ENCODE data around the gene SF3B2.
"Not testable (repeated sequence)": the region's sequence is repeated elsewhere in the genome, so short reads cannot be mapped to it uniquely, and the experiment has no call there.

Gene SF3B2

DNA sequence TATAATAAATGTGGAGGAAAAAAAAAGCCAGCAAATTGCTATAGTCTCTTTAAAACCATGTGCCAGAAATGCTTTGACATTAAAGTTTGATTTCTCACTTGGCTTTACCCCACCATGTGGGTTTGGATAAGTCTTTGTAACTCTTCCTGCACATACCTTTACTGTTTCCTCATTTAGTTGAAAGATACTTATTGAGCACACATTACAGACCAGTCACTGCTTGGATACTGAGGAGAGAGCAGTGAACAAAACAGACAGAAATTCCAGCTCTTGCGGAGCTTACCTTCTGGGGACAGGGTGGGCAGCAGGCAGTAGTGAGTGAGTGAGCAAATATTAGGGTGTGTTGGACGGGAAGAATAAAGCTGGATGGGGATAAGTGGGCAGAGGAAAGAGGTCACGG lies 31.6 kb downstream of the SF3B2 start:
- Mint-ChIP-seq H3K4me3 (no peak overlapping the region), H3K9me3 (no peaks in the 10 kb centered on the region), H3K27me3 (no peaks in the 10 kb centered on the region), H3K36me3 (peaks cover 2 to 10% of the 10 kb centered on the region in 2 donors), H3K4me1 (peaks cover 46 to 87% of the 10 kb centered on the region in 2 donors), H3K27ac (peak overlapping the region; percentile 68)
- DNase-seq (no peak), ATAC-seq (replicated peaks) (no peak)

DNA sequence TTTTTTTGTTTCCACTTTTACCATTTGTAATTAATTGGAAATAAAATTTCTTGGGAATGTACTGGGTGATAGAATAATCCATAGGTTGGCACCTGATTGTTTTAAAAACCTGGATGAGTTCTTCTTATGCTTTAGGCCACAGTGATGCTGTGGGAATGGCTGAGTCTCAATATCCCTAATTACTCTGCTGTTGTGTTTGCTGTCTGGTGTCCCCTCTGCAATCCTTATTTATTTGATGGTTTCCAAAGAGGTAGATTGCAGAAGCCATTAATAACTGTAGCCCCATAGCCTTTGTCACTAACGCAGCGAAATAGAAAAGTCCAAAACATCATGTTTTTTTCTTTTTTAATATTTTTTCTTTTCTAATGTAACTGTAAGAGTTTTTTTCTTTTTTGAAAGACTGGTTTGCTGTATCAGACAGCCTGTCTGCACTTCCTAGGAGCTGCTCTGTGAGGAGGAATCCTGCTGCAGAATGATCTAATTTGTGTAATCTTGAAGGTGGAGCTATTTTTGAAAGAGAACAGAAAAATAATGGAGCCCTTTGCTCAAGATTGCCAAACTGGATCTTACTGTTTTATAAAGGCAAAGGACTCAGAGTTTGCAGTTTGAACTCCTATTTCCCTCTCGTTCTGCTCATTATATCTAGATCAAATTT lies 32.8 kb downstream of the SF3B2 start:
- H3K36me3 Mint-ChIP-seq: peaks cover under 1% of the 10 kb centered on the region in 2 donors
- H3K27me3 Mint-ChIP-seq: no peaks in the 10 kb centered on the region
- no peak overlapping the region for H3K27ac Mint-ChIP-seq
- DNase-seq: no peak
- H3K4me3 Mint-ChIP-seq: no peak overlapping the region
- no peaks in the 10 kb centered on the region for H3K9me3 Mint-ChIP-seq
- ATAC-seq (replicated peaks): no peak
- H3K4me1 Mint-ChIP-seq: peaks cover 34 to 76% of the 10 kb centered on the region in 2 donors

DNA sequence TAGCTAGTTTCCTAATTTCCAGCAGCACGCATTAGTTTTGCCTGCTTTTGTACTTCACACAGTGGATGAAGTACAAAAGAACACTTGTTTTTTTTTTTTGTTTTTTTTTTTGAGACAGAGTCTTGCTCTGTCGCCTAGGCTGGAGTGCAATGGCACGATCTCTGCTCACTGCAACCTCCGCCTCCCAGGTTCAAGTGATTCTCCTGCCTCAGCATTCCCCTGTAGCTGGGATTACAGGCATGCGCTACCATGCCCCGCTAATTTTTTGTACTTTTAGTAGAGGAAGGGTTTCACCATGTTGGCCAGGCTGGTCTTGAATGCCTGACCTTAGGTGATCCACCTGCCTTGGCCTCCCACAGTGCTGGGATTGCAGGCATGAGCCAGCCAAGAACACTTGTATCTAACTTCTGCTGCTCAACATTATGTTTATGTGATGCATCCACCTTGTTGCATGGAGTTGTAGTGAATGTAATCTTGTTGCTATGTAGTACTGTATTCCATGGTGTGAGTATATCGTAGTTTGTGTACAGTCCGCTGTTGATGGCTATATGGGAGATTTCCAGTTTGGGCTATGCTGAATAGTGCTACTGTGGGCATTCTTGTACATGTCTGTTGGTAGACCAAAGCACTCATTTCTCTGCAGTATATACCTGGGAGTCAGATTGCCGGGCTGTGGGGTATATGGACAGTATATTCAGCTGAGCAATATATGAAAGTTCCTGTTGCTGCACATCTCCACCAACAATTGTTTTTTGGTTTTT lies 35.2 kb downstream of the SF3B2 start:
- Mint-ChIP-seq H3K27ac (no peak overlapping the region), H3K36me3 (peaks cover 8% of the 10 kb centered on the region in 2 donors), H3K27me3 (no peaks in the 10 kb centered on the region), H3K9me3 (no peaks in the 10 kb centered on the region), H3K4me3 (no peak overlapping the region), H3K4me1 (peaks cover 22 to 52% of the 10 kb centered on the region in 2 donors)
- DNase-seq: no peak
- no peak for ATAC-seq (replicated peaks)

DNA sequence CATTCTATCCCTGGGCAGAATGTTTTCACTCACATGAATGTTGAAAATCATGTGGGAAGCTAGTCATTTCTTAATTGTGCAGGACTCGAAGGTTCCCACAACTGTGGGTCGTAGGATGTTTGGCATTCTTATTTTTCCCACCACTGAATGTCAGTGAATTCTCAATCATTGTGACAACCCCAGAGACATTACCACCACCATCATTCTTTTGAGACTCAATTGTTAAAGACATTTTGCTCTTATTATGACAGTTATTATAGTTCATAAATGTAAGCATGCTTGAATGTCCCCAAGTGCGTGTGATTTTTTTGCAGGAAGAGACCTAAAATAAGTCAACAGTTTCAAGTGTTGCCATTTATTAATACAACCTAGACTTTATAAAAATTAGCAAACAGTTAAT lies 36.9 kb downstream of the SF3B2 start:
- no peaks in the 10 kb centered on the region for H3K27me3 Mint-ChIP-seq
- no peak for DNase-seq
- no peak overlapping the region for H3K27ac Mint-ChIP-seq
- peaks cover 21 to 38% of the 10 kb centered on the region in 2 donors for H3K4me1 Mint-ChIP-seq
- ATAC-seq (replicated peaks): no peak
- H3K4me3 Mint-ChIP-seq: no peak overlapping the region
- H3K9me3 Mint-ChIP-seq: no peaks in the 10 kb centered on the region
- peaks cover 10 to 12% of the 10 kb centered on the region in 2 donors for H3K36me3 Mint-ChIP-seq

GRCh38 chr11:66090288-66090687 lies 38.1 kb downstream of the SF3B2 start:
- peaks cover 15 to 26% of the 10 kb centered on the region in 2 donors for H3K4me1 Mint-ChIP-seq
- no peak for ATAC-seq (replicated peaks)

DNA sequence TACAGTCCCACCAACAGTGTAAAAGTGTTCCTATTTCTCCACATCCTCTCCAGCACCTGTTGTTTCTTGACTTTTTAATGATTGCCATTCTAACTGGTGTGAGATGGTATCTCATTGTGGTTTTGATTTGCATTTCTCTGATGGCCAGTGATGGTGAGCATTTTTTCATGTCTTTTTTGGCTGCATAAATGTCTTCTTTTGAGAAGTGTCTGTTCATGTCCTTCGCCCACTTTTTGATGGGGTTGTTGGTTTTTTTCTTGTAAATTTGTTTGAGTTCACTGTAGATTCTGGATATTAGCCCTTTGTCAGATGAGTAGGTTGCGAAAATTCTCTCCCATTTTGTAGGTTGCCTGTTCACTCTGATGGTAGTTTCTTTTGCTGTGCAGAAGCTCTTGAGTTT lies 40.0 kb downstream of the SF3B2 start:
- not testable (repeated sequence) for DNase-seq; H3K9me3 Mint-ChIP-seq; ATAC-seq (replicated peaks); H3K27me3 Mint-ChIP-seq; H3K4me3 Mint-ChIP-seq; H3K27ac Mint-ChIP-seq
- Mint-ChIP-seq H3K4me1 (peaks cover 19 to 25% of the 10 kb centered on the region in 2 donors), H3K36me3 (peaks cover 12% of the 10 kb centered on the region in 2 donors)

More at GRCh38 chr11:66090288-66090687, 38.1 kb downstream of the SF3B2 start:
- DNase-seq: no peak
- peaks cover 10 to 12% of the 10 kb centered on the region in 2 donors for H3K36me3 Mint-ChIP-seq
- H3K4me3 Mint-ChIP-seq: no peak overlapping the region
- H3K27ac Mint-ChIP-seq: peak overlapping the region; percentile 69
- no peaks in the 10 kb centered on the region for H3K9me3 Mint-ChIP-seq
- H3K27me3 Mint-ChIP-seq: no peaks in the 10 kb centered on the region

GRCh38 chr11:66099746-66100145 lies 47.6 kb downstream of the SF3B2 start:
- H3K9me3 Mint-ChIP-seq; H3K27me3 Mint-ChIP-seq; DNase-seq; H3K4me3 Mint-ChIP-seq; H3K27ac Mint-ChIP-seq; ATAC-seq (replicated peaks): not testable (repeated sequence)
- Mint-ChIP-seq H3K36me3 (peaks cover 10 to 24% of the 10 kb centered on the region in 2 donors), H3K4me1 (peaks cover 42 to 65% of the 10 kb centered on the region in 2 donors)

- DNase-seq: peak; percentile 43
- Mint-ChIP-seq H3K4me3 (peak overlapping the region; percentile 73 to 76), H3K4me1 (peaks cover 44 to 72% of the 10 kb centered on the region in 2 donors), H3K27ac (peak overlapping the region; percentile 93), H3K9me3 (no peaks in the 10 kb centered on the region), H3K36me3 (peaks cover 10 to 24% of the 10 kb centered on the region in 2 donors), H3K27me3 (no peaks in the 10 kb centered on the region)
- peak; percentile 95 to 97 for ATAC-seq (replicated peaks)
These were observed 48.3 kb downstream of the SF3B2 start for GRCh38 chr11:66100272-66101065.

DNA sequence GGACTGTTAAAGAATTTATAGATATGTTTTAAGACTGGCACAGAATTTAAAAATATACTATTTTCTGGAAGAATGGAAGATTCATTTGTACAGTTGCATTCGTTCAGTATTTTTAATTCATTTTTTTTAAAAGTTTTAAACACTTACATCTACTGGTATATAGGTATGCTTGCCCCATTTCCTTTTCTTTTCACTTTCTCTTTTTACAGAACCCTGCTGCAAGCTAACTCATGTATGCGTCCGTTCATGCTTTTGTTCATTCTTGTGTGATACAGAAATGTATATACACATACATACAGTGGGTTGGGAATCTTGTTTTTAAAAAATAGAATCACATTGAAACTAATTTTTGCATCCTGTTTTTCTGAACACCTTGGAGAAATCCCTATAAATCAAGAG lies 48.9 kb downstream of the SF3B2 start:
- Mint-ChIP-seq H3K4me3 (peak overlapping the region; percentile 73 to 76), H3K9me3 (no peaks in the 10 kb centered on the region), H3K27ac (peak overlapping the region; percentile 93), H3K4me1 (peaks cover 49 to 77% of the 10 kb centered on the region in 2 donors), H3K36me3 (peaks cover 10 to 24% of the 10 kb centered on the region in 2 donors), H3K27me3 (no peaks in the 10 kb centered on the region)
- ATAC-seq (replicated peaks): peak; percentile 41 to 49
- DNase-seq: no peak

- H3K4me1 Mint-ChIP-seq: peaks cover 58 to 76% of the 10 kb centered on the region in 2 donors
- H3K4me3 Mint-ChIP-seq: peak overlapping the region in 1 of 2 donors; percentile 6
- DNase-seq: no peak
- H3K27ac Mint-ChIP-seq: peak overlapping the region; percentile 65
- peaks cover 16 to 32% of the 10 kb centered on the region in 2 donors for H3K36me3 Mint-ChIP-seq
- H3K27me3 Mint-ChIP-seq: no peaks in the 10 kb centered on the region
- H3K9me3 Mint-ChIP-seq: peaks cover 0 to 1% of the 10 kb centered on the region in 2 donors
- no peak for ATAC-seq (replicated peaks)
These were observed 52.0 kb downstream of the SF3B2 start for GRCh38 chr11:66104057-66104638.

GRCh38 chr11:66106786-66107599 lies 54.8 kb downstream of the SF3B2 start:
- peaks cover 0 to 1% of the 10 kb centered on the region in 2 donors for H3K9me3 Mint-ChIP-seq
- peak overlapping the region; percentile 23 to 54 for H3K4me3 Mint-ChIP-seq
- peak; percentile 81 to 87 for ATAC-seq (replicated peaks)

GRCh38 chr11:66107600-66108510 lies 55.7 kb downstream of the SF3B2 start:
- no peaks in the 10 kb centered on the region for H3K27me3 Mint-ChIP-seq
- H3K27ac Mint-ChIP-seq: peak overlapping the region; percentile 16
- peaks cover 19 to 31% of the 10 kb centered on the region in 2 donors for H3K36me3 Mint-ChIP-seq
- H3K9me3 Mint-ChIP-seq: peaks cover 0 to 1% of the 10 kb centered on the region in 2 donors
- ATAC-seq (replicated peaks) (no peak), DNase-seq (no peak)
- peaks cover 65 to 89% of the 10 kb centered on the region in 2 donors for H3K4me1 Mint-ChIP-seq
- H3K4me3 Mint-ChIP-seq: peak overlapping the region; percentile 23 to 54

More at GRCh38 chr11:66106786-66107599, 54.8 kb downstream of the SF3B2 start:
- peaks cover 57 to 81% of the 10 kb centered on the region in 2 donors for H3K4me1 Mint-ChIP-seq
- H3K27ac Mint-ChIP-seq: peak overlapping the region; percentile 42
- H3K36me3 Mint-ChIP-seq: peaks cover 20 to 29% of the 10 kb centered on the region in 2 donors
- no peaks in the 10 kb centered on the region for H3K27me3 Mint-ChIP-seq
- DNase-seq: peak; percentile 34
